ENCODE results near the gene ATAD3A.
"Not testable (repeated sequence)": the region's sequence is repeated elsewhere in the genome, so short reads cannot be mapped to it uniquely, and the experiment has no call there.

ATAD3A gene

DNA sequence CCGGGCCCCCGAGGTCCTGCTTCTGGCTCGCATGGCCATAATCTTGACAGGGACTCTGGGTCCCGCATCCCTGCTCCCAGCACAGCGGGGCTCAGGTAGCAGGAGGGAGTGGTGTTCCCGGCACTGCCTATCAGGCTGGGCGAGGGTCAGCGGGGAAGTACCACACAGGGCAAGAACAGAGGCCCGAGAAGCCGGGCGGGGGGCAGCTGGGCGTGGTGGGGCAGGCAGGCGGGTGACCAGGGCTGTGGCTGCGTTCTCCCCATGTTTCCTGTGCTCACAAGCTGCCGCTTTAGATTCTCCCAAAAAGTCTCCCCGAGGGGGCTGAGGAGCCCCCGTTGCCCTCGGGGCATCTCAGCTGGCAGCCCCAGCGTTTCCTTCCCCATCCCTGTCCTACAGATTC, 22.1 kb upstream of the ATAD3A start:
- DNase-seq (ENCODE audit: low read depth, low spot score): no peak

DNA sequence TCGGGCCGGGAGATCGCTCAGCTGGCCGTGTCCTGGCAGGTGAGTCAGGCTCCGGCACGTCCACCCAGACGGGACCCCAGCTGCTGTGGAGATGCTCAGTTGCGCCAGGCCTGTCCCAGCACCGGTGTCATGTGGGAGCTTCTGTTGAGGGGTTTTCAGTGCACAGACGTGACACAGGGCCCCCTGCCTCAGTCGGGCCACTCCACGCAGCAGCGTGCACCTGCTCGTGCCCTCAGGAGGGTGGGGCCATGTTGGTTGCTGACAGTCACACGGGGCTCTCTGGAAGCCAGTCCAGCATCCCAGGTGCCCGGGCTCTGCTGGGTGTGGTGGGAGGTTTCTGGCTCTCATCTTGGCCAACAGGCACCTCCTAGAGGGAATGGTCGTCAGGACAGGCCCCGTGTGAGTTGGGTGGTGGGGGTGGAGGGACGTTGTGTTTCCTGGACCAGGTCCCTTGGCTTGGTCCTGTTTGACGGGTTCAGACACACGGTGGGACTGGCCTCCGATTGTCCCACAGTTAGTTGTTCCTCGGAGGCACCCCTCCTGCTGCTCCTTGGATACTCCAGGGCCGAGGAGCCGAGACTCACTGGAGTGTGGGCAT, 21.2 kb upstream of the ATAD3A start:
- DNase-seq (ENCODE audit: low read depth, low spot score): no peak

DNA sequence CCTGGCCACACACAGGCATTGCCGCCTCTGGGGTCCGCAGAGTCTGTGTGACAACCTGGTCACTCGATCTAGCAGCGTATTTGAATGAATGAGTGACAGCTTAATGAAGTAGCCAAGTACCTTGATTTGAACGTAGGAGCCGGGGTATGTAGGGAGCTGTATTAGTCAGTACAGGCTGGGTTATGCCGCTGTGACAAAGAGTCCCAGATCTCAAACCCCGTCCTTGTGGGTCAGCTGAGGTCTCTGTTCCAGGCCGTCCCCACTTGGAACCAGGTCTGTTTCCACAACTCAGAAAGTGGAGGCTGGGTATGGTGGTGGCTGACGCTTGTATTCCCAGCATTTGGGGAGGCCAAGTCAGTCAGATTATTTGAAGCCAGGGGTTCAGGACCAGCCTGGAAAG, 20.4 kb upstream of the ATAD3A start:
- no peak for DNase-seq (ENCODE audit: low read depth, low spot score)

DNA sequence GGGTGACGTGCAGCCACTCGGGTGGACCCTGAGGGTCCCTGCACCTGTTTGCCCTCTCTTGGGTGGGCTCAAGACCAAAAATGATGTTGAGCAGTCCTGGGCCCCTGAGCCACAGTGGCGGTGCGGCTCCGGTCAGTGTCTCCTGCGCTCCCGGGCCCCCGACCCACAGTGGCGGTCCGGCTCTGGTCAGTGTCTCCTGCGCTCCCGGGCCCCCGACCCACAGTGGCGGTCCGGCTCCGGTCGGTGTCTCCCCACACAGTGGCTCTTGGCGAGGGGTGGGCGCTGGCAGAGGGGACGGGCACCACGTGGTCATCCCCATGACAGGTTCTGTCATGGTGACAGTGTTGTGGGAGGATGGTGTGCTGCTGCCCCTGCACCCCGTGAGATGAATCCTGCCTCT, 17.7 kb upstream of the ATAD3A start:
- not testable (repeated sequence) for DNase-seq (ENCODE audit: low read depth, low spot score)

DNA sequence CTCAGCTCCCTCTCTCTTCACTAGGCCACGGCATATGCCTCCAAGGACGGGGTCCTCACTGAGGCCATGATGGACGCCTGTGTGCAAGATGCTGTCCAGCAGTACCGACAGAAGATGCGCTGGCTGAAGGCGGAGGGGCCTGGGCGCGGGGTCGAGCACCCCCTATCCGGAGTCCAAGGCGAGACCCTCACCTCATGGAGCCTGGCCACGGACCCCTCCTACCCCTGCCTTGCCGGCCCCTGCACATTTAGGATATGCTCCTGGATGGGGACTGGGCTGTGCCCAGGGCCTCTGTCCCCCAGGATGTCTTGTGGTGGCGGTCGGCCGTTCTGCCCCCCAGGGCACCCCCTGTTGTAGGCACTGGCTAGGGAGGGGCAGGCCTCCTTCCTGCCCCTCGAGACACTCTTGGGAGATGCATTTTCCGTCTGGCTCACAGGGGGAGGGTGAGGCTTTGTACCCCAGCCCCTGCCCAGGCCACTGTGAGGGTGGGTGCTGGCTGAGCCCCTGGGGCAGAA, 16.4 kb upstream of the ATAD3A start:
- not testable (repeated sequence) for DNase-seq (ENCODE audit: low read depth, low spot score)

DNA sequence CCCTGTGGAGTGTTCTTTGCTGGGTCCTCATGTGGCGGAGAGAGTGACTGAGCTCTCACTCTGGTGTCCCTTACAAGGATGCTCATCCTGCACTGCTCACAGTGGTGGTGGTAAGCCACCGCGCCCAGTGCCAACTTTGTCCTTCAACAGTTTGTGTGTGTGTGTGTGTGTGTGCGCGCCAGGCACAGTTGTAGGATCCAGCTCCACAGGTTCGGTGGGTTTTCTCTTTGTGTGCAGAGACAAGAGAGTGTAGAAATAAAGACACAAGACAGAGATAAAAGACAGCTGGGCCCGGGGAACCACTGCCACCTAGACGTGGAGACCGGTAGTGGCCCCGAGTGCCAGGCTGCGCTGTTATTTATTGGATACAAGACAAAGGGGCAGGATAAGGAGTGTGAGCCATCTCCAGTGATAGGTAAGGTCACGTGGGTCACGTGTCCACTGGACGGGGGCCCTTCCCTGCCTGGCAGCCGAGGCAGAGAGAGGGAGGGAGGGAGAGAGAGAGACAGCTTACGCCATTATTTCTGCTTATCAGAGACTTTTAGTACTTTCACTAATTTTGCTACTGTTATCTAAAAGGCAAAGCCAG, 7.1 kb upstream of the ATAD3A start:
- DNase-seq (ENCODE audit: low read depth, low spot score): peak; percentile 52

DNA sequence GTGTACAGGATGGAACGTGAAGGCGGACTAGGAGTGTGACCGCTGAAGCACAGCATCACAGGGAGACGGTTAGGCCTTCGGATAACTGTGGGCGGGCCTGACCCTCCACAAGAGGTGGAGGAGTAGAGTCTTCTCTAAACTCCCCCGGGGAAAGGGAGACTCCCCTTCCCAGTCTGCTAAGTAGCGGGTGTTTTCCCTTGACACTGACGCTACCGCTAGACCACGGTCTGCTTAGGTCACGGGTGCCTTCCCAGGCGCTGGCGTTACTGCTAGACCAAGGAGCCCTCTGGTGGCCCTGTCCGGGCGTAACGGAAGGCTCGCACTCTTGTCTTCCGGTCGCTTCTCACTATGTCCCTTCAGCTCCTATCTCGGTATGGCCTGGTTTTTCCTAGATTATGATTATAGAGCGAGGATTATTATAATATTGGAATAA, 6.6 kb upstream of the ATAD3A start:
- DNase-seq (ENCODE audit: low read depth, low spot score): not testable (repeated sequence)

DNA sequence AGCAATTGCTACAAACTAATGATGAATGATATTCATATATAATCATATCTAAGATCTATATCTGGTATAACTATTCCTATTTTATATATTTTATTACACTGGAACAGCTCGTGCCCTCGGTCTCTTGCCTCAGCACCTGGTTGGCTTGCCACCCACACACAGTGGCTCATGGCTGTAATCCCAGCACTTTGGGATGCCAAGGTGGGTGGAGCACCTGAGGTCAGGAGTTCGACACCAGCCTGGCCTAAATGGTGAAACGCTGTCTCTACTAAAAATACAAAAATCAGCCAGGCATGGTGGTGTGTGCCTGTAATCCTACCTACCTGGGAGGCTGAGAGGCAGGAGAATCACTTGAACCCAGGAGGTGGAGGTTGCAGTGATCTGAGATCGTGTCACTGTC, 6.2 kb upstream of the ATAD3A start:
- DNase-seq (ENCODE audit: low read depth, low spot score): not testable (repeated sequence)

DNA sequence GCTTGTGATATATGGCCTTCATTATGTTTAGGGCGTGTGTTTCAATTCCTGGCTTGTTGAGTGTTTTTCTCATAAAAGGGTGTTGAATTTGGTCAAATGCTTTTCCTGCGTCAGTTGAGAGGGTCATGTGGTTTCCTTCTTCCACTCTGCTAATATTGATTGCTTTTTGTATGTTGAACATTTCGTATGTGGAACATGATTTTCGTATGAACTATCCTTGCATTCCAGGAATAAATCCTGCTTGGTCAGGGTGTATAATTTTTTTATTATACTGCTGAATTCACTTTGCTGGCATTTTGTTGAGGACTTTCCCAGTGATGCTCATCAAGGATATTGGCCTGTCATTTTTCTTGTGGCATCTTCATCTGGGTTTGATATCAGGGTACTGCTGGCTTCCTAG, 4.7 kb upstream of the ATAD3A start:
- DNase-seq (ENCODE audit: low read depth, low spot score): no peak

DNA sequence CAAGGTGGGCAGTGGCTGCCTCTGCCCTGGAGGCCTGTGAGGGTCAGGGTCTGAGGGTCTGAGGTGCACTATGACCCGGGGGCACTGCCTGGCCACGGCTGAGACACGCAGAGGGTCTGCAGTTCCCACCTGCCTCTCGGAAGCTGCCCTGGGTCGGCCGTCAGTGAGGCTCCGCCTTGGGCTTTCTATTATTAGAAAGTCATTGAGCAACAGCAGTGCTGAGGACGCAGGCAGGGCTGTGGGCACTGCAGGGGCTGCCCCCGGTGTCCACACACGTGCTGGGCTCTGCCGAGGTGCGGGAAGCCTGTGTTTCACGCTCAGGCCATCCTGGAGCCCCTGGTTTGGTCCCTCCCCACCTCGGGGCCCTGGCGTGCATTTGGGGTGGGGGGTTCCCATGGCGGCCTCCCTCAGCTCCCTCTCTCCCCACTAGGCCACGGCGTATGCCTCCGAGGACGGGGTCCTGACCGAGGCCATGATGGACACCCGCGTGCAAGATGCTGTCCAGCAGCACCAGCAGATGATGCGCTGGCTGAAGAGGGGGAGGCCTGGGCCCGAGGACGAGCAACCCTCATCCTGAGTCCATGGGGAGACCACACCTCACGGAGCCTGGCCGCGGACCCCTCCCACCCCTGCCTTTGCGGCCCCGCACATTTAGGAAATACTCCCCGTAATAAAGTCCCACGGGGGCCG, 3.0 kb upstream of the ATAD3A start:
- DNase-seq (ENCODE audit: low read depth, low spot score): not testable (repeated sequence)

DNA sequence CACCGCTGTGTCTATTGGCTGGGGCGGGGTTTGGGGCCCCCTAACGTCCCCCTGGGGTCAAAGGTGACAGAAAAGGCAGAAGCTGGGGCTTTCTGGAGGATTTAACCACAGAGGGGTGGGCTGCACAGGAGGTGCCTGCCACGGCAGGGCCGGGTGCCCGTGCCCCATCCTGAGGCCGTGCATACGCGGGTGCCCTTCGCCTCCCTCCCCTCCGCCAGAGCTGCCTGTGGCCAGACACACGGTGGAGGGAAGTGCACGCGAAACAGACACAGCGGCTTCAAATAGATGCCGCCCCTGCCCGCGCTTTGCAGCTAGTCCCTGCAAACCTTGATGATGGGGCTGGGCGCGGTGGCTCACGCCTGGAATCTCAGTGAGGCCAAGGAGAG, 2.5 kb upstream of the ATAD3A start:
- DNase-seq (ENCODE audit: low read depth, low spot score): not testable (repeated sequence)

DNA sequence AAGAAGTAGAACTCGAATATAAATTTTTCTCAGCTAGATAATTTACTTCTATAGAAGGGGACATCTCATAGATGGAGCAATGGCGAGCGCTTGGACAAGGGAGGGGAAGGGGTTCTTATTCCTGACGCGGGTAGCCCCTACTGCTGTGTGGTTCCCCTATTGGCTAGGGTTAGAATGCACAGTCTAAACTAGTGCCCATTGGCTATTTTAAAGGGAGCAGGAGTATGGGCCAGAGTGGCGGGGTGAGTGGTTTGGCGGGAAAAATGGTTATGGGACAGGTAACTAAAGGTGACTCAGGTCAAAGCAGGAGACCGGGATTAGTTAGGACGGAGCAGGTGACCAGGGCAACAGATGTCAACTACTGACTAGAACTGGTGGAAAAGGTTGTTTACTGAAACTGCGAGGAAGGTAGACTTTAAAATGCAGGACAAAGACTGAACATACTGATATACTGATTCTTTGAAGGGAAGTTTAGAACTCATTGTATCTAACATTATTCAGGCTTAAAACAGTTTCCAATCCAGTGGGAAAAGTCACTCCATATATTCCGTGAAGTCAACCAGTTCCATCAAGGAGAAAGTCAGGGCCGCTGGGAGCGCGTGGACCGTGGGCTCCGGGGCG, 940 bp upstream of the ATAD3A start:
- peak; percentile 28 for DNase-seq (ENCODE audit: low read depth, low spot score)

DNA sequence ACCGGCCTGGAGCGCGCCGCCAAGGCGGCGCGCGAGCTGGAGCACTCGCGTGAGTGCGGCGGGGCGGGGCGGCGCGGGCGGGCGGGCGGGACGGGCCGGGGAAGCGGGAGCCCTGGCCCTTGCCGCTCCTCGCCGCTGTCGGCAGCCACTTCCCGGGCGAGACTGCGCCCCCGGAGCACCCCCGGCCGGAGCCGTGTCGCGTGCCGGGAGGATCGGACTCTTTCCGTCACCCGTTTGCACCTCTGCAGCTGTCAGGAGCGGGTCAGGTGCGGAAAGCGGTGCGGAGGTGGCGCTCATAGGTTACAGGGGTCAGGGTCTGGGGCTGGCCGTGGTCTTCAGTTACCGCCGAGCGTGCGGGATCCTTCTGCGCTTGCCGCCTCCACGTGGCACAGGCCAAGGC, 463 bp downstream of the ATAD3A start:
- not testable (repeated sequence) for DNase-seq (ENCODE audit: low read depth, low spot score)

DNA sequence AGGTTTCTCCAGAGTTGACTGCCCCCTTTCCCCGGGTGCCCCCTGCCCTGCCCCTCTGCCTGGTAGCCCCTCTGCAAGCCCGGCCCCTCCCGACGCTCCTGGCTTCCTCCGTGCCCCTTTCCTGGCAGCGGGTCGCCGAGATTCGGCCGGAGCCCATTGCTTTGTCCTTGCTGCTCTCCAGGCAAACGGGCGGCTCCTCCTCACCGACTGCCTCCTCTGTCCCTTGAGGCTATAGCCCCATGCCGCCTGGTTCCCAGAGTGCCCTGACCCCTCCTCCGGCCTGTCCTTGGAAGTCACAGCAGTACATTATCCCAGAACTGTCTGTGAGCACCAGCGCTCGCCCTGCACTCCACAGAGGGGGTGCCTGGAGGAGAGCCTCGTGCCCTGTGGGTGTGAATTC, 1.7 kb downstream of the ATAD3A start:
- DNase-seq (ENCODE audit: low read depth, low spot score): not testable (repeated sequence)

DNA sequence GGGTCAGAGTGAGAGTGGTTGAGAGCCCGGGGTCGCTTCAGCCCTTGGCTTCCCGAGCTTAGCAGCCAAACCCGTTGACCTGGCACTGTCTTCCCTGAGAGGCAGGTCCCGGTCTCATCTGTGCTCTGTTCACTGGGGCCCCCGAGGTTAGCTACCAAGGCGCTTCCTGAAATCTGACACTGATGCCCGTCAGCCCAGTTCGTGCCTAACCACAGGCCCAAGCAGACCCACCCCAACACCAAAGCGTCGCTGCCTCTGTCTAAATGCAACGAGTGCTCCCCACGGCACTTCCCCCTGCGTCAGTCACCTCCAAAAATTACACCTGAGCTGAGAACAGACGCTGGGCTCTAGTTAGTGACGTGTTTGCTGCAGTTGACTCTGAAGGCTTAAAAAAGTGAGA, 2.4 kb downstream of the ATAD3A start:
- not testable (repeated sequence) for DNase-seq (ENCODE audit: low read depth, low spot score)

DNA sequence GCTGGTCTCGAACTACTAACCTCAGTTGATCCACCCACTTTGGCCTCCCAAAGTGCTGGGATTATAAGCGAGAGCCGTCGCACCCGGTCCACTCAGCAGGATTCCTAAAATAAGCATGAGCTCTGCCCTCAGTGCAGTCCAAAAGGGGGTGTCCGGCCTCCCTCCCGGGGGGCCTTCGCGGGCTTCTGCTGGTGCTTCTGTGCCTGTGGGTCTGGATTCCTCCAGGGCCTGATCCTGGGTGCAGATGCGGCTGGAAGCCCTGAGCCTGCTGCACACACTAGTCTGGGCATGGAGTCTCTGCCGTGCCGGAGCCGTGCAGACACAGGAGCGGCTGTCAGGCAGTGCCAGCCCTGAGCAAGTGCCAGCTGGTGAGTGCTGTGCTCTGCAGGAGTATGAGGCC, 5.0 kb downstream of the ATAD3A start:
- DNase-seq (ENCODE audit: low read depth, low spot score): not testable (repeated sequence)

DNA sequence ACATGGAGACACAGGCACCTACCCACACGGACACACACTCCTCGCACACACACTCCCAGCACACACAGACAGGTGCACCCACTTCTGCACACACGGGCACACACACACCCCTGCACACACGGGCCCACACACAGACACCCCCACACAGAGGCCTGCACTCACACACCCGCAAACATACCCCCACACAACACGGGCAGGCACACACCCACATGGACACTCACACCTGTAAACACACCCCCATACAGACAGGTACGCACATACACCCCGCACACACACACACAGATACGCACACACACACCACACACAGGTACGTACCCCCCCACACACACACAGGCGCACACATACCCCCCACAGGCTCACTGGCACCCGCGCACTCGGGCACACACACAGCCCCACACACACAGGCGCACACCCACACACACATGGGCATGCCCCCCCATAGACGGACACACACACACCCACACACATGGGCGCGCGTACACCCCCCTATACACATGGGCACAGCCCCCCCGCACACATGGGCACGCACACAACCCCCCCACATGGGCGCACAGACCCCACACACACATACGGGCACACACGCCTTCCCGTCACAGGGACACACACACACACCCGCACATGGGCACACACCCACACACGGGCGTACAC, 6.1 kb downstream of the ATAD3A start:
- no peak for DNase-seq (ENCODE audit: low read depth, low spot score)

DNA sequence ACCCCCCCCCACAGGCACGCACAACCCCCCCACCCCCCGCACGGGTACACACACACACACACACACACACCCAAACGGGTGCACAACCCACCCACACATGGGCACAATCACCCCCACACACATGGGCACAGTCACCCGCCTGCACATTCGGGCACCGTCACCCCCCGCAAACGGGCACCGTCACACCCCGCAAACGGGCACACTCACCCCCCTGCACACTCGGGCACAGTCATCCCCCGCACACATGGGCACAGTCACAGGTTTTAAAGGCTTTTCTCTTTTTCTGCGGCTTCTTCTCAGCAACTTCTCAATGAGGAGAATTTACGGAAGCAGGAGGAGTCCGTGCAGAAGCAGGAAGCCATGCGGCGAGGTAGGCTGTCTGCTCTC, 6.7 kb downstream of the ATAD3A start:
- DNase-seq (ENCODE audit: low read depth, low spot score): not testable (repeated sequence)

DNA sequence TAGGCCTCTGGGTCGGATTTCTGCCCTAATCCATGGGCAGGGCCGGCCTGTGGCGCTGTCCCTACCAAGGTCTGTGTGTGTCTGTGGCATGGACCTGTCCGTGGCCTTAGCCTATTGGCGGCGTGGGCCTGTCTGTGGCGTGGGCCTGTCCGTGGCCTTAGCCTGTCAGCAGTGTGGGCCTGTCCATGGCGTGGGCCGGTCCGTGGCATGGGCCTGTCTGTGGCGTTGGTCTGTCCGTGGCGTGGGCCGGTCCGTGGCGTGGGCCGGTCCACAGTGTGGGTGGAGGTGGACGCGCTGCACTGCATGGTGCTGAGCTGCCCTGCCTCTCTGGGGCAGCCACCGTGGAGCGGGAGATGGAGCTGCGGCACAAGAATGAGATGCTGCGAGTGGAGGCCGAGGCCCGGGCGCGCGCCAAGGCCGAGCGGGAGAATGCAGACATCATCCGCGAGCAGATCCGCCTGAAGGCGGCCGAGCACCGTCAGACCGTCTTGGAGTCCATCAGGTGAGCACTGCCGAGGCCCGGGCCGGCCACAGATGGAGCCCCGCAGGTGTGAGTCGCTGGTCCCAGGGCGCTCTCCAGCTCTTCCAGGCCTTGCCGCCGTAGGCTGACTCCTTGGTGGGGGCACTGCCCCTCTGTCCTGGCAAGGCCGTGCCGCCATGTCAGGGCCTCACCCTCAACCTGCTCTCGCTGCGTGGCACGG, 8.0 kb downstream of the ATAD3A start:
- DNase-seq (ENCODE audit: low read depth, low spot score): not testable (repeated sequence)

DNA sequence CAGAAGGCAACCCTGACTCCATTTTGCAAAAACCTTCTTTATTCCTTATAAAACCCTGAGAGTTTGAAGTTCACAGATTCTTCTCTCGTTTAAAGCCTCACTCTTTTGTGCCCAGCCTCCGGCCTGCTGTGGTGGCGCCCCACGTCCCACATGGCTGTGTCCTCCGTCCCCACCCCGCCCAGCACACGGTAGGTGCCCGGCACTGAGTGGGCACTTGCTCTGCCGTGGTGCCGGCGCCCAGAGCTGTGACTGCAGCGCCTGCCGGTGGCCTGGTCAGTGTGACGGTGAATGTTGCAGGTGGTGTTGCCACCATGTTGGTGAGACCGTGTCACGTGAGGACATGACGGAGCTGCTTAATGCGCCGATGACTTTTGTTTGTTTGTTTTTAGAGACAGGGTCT, 9.4 kb downstream of the ATAD3A start:
- DNase-seq (ENCODE audit: low read depth, low spot score): no peak

DNA sequence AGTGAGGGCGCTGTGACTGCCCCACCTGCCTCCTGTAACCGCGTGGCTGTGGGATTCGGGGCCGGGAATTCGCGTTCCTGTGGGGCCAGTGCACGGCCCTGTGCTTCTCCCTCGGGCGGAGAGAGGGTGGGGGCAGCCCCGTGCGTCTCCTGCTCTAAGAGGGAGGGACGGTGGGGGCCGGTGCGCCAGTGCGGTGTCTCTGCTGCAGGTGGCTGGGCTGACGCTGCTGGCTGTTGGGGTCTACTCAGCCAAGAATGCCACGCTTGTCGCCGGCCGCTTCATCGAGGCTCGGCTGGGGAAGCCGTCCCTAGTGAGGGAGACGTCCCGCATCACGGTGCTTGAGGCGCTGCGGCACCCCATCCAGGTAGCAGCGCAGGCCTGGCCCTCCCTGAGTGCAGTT, 10.6 kb downstream of the ATAD3A start:
- DNase-seq (ENCODE audit: low read depth, low spot score): not testable (repeated sequence)
